Stimulated activated CD8-positive, alpha-beta memory T cell treated with anti-CD3 and anti-CD28 coated beads, Interleukin-2, amount 100 ng/mL, for 48 hours (primary cell): ENCODE data around the gene HNRNPC.

ENCODE experiments used
- DNase-seq, 2 donors: peaks; one replicate each; pipeline ENCODE4 v3.0.0-alpha.2; 2020; ENCODE audit warnings: low read depth in 2 of 2

The HNRNPC gene

DNA sequence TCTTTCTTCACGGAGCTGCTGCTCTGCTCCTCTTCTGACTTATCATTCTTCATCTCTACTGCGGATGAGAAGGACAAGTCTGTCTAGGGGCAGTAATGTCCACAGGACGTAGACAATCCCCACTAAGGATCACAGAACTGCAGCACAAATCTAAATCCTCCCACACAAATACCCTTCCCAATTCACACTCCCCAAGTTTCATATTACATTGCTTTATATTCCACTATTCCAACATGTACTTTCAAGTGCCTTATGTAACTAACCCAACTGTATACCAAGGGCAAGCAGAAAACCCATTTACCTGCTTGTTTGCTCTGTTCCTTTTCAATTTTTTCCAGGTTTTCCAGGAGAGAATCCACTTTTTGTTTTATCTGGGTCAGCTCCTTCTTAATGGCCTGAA, 57.7 kb downstream of the HNRNPC start:
- no peak for DNase-seq

DNA sequence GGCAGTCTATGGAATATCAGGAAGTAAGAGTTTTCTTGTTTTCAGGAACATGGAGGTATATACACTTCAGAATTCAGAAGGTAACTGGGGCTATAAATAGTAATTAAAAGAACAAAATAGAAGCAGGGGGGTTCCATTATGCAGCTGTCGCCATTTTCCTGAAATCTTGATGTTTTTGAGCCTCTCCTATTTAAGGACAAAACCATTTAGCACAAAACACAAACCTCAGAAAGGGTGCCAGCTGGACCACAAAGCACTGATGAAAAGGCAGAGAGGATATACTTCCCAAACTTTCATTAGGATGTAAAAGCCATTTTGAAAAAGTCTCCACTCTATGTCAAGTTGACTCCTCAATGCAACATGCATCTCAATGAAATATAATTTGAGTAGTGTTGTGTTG, 59.2 kb downstream of the HNRNPC start:
- DNase-seq, result no peak

DNA sequence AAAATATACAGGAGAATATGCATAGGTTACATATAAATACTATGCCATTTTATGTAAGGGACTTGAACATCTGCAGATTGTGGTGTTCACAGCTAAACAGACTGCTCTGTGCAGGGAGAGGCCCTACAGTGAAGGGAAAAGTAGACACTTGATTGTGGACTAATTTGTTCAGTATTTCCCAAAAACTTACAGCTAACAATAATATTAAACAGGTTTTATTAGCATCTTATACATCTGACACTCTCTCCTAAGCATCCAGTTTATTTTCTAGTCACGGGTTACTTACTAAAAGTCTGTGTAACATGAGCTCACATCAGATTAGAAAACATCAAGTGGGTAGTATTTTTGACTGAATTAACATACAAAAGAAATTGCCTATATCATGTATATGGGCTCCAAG, 60.1 kb downstream of the HNRNPC start:
- no peak for DNase-seq

DNA sequence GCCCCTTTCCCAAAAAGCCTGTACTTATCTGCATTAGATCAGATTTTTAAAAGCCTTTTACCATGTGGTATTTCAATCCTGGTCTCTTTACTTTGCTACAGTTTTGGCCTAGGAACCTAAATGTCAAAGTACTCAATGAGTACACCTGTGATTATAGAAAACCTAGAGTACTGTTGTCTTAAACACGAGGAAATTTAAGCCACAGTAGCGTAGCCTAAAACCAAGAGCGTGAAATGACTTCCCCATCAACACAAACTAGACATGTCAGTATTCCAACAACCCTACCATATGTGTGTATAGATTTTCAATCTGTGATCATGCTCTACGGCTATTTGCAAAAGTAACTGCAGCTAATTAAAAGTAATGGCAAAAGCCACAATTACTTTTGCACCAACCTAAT, 60.7 kb downstream of the HNRNPC start:
- DNase-seq, result no peak

DNA sequence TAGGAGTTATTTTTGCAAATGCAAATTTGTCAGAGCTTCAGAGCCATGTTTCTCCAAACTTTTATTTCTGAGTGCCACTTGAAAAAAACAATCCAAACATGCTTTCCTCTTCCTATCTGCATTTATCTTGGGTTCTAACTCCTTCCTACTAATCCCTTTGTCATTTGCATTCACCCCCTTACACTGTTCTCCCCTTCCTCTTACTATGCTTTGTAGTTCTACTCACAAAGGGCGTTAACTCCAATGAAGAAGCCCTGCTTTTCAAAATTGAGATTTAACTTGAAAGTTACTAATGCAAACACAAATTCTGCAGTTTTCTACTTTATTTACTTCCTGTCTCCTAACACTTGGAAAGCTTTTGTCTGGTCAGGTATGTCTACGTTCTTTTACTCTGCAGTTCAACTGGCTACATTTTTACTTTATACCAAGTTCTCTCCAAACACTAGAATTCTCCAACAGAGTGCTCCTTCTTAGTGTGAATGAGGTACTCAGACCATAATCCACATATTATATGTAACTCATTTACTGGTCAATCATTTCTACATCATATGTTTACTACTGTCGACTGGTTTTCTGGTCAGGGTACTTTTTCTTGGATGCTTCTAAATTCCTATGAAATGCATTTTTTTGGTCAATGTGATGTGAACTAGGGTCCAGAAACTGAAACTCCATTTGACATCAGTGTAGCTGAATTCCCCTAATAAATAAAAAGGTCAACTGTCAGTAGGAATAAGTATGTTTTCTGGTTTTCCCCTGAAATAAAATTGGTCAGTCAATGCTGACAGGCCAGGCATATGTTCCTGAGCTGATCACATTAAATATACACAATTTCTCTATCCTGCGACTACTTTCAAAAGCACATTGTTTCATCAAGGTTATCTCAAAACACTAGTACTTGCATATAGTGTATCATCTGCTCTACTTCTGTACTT, 62.2 kb downstream of the HNRNPC start:
- no peak for DNase-seq

DNA sequence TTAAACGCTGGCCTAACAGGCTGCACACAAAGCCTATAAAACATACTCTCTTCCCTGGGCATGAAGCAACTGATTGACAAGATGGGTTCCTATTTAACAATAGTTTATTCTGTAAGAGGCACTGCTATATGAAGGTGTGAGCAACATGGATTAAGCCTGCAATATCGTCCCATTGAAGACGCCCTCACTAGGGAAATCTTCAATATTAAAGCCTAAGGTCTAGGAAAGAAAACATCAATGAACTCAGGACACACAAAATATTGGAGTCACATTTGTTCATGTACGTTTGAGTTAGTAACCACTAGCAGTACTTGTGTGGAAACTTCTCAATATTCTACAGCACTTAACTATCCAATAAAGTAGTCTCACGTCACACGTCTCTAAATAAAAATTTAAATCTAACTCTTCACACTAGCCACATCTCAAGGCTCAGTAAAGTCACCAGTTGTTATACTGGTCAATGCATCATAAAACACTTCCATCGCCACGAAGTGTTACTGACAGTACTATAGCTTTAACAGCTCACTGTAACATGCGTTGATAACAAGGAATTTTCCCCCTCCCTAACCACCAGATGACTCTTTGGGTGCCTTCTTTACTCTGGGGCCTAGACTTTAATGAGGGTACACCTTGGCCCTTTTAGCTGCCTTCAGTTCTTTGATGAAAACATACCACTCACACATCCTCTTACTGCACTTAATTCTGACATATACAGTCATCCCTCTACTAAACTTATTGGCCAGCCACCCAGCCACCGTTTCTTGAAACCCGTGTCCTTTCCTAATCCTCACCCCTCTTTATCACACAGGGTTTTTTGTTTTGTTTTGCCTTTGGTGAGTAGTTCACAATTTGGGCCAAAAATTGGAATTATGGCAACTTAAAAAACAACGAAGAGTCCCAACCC, 63.3 kb downstream of the HNRNPC start:
- DNase-seq, result no peak

DNA sequence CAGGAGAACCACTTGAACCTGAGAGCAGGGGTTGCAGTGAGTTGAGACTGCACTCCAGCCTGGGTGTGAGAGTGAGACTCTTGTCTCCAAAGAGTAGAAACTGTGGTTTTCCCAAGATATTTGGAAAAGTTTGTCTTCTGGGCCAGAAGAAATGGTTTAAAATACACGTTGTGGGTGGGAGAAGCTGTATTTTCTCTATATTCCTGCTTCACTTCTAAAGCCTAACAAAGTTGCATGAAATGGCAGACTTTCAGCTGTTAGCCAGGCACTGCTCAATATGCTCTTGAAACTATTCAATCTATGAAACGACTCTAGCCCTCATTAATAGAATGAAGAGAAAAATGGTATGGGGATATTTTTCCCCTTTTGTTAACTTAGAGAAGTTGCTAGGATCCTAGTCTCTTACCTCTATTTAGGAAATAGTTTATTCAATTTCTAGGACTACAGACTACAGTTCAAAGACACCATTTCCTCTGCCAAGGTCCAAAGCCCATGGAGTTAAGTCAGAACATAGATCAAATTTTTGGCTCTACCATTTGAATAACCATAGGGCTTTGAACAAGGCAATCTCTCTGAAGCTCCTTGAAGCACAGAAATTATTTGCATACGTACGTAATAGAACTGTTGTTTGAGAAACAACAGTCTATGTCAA, 64.1 kb downstream of the HNRNPC start:
- DNase-seq, result no peak

DNA sequence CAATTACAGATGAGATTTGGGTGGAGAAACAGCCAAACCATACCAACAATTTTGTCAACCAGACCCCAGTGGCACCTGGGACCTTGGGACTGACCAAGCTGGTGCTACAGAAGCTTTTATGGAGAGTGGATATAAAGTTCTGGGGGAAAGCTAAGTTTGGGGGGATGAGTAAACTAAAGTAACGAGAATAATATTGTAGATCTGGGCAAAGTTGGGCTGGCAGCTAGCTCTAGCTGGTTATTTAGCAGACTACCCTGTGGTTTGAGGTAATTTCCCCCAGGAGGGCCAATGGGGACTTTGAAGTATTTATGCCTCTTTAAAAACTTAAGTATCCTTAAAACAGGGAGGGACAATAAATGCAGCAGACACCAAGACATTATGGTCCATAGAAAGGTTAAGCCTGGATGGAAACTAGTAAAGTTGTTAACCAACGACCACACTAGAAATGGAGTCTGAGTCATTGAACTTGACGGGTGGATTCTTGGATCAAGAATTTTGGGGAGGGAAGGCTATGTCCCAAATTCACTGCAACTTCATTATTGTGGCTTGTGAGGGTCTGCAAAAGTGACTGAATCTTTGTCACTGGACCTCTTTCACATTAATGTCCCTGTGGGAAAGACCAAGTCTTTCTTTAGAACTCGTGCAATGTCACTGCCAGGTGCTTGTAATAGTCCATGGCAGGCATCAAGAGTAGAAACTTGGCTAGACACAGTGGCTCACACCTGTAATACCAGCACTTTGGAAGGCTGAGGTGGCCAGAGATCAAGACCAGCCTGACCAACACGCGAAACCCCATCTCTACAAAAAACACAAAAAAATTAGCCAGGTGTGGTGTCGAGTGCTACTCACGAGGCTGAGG, 64.8 kb downstream of the HNRNPC start:
- no peak for DNase-seq

DNA sequence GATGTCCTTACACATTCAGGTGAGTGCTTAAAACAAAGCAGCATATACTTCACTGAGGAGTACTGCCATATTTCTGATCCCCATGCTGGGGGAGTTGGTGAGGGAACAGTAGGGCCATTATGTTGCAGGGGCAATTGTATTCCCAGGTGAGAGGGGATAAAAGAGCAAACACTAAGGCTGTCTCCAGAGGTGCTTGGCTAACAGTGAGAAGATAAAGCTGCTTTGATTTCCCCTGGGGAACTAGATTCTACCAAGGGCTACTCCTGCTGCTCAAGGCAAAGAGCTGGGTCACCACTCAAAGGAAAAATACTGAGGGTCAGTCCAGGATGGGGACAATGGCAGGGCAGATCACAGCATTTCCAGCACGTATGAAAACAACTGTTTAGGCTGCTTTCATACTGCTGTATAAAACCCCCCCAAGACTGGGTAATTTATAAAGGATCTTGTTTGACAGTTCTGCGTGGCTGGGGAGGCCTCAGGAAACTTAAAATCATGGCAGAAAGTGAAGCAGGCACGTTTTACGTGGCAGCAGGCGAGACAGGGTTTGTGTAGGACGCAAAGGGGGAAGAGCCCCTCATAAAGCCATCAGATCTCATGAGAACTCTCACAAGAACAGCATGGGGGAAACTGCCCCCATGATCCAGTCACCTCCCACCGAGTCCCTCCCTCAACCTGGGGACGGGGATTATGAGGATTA, 65.6 kb downstream of the HNRNPC start:
- no peak for DNase-seq

DNA sequence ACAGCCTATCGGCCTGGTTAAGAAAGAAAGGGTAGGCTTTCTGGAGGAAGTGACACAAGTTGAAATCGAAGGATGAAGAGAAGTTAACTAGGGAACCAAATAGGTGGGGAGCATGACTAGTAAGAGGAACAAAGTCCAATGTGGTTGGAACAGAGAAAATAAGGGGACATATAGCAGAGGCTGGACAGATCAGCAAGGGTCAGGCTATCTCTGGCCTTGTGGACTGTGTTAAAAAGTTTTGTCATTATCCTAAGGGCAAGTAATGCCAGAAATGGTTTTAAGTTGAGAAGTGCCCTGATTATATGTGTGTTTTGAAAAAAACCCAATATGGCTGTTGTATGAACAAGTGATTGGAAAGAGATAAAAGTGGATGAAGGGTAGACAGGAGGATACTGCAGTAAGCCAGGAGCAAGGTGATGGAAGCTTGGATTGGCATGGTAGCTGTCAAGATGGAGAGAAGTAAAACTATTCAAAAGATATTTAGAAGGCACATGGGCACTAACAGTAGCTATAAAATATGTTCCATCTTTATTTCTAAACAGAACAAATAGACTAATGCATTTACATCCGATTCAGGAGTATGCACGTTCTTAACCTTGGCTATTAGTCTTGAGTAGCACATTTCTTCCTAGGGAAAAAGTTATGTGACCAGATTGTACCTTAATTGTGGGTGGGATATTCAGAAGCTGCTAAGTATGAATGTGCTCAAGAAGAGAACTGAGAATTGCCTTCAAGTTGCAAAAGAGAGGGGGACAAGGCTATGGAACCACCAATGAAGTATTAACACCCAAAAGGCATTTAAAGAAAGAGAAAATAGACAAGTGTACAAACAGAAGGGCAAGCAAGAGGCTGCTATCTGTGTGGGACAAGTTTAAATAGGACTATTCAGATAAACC, 66.5 kb downstream of the HNRNPC start:
- DNase-seq, result no peak

DNA sequence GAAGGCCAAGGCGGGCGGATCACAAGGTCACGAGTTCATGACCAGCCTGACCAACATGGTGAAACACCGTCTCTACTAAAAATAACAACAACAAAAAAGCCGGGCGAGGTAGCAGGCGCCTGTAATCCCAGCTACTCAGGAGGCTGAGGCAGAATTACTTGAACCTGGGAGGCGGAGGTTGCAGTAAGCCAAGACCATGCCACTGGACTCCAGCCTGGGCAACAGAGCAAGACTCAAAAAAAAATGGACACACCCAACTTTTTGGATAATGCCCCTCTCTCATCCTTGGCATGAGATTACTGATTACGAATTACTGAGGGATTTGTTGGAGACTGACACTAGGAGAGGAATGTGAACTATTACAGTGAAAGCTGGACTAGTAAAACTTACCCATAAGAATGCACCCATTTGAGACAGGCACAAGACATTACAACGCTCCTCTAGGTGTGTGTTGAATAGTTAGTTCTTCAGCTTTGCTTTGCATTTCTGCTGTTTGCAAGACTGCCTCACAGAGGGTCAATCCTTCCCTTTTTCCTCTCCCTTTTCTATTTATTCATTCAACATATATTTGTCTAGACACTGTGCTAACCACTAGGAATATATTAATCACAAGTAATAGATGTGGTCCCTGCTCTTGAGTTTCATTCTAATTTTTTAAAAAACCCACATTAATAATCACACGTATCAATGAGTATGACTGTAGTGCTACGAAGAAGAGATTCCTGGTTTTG, 67.3 kb downstream of the HNRNPC start:
- no peak for DNase-seq

DNA sequence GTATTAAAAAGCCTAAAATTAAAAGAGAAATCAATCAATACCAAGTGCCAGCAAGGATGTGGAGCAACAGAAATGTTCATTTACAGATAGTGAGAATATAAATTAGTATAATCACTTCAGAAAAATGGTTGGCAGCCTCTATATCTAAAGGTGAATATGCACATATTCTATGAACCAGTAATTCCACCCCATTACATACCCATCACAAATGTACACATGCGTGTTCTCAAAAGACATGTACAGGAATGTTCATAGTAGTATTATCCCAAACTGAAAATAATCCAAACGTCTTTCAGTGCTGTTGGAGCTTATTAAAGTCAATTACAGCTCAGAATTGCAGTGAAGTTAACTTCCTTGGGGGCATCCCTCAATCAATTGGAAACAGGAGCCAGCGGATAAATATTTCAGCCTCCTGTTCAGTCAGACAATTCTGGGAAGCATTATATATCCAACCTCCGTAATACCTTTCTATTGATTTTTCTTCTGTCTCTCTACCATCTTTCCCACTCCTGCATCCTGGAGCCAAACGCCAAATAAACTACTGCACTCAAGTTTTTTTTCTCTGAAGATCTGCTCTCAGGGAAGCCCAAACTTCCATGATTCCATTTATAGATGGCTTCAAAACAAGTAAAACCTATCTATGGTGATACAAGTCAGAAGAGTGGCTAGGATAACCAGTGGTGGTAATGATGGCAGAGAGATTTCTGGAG, 68.3 kb downstream of the HNRNPC start:
- DNase-seq, result no peak

DNA sequence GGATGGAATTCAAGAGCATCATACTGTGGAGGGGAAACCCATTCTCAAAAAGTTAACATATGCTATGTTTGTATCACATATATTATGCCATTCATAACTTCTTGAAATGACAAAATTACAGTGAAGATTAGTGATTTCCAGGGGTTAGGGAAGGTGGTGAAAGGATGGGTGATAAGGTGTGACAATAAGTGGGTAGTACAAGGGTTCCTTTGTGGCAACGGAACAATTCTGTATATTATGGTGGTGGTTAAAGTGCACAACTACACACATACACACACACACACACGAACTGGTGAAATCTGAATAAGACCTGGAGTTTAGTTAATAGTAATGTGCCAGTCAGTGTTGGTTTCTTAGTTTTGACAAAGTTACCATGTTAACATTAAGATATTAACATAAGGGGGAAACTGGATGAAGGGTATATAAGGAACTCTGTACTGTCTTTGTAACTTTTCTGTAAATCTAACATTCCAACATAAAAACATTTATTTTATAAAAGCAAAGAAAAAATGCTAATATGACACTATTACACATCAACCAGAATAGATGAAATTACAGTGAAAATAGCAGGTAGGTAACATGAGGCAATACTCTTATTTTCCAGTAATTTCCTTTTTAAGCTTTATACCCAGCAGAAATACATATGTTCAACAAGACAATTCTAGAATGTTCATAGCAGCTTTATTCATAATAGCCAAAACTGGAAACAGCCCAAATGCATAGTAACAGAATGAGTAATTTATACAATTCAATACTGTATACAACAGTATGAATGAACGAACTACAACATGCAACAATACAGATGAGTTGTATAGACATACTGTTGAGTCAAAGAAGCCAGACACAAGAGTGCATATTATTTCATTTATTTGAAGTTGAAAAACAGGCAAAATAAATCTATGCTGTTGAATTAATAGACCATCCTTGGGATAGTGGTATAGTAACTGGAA, 69.4 kb downstream of the HNRNPC start:
- DNase-seq, result no peak

DNA sequence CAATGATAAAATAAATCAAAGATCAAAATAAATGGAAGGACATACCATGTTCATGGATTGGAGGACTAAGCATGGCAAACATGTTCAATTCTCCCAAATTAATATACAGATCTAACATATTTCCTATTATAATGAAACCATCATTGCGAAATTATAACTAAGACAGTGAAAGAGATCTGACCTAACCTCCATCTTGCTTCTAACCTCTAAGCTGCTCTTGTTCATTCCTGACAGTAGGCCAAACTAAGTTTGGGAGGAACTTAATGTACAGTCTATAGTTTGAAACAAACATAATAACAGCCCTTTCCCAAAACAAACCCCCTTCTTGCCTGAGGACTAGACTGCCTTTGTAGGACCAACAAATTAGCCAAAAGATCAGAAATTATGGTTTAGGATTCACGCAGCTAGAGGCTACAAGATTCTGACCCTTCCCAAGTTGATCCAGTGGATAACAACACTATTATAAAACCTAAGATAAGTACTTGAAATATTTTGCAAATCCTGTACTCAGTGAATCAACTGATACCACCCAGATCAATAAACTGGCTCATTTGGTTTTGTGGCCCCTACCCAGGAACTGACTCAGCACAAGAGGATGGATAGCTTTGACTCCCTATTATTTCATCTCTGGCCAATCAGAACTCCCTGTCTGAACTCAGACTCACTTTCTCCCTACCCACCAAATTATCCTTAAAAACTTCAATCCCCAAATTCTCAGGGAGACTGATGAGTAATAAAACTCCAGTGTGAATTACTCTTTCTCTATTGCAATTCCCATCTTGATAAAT, 71.6 kb downstream of the HNRNPC start:
- no peak for DNase-seq

DNA sequence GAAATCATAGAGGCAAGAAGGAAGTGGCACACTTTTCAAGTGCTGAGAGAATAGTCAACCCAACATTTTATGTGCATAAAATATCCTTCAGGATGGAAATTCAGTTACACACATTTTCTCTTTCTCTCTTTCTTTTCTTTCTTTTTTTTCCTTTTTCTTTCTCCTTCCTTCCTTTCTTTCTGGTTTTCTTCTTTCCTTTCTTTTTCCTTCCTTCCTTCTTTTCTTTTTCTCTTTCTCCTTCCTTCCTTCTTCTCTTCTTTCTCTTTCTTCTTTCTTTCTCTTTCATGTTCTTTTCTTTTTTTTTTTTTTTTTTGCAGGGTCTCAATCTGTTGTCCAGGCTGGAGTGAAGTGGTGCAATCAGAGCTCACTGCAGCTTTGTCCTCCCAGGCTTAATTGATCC, 74.6 kb downstream of the HNRNPC start:
- DNase-seq, result no peak

DNA sequence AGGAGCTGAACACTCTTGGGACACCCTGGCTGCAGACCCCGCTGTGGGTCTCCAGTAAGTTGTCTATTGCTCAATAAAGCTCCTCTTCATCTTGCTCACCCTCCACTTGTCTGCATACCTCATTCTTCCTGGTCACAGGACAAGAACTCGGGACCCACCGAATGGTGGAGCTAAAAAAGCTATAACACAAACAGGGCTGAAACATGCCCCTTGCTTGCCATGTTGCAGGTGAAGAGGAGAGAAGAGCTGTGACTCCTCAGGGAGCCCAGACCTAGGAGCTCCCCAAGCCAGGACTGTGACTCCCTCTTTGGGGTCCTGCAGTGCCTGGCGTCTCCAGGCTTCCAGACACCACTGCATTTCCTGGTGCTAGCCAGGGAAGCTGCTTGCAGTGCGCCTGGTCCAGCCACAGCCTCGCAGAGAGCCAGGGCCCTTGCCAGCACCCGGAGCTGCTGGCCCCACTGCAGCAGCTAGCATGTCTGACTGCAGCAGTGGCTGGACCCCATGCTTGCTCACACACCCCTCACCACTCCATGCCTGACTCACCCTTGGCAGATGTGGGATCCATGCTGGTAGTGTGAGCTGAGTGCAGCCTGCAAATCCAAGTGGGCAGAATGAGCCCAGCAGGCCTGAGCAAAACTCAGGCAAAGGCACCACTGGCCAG, 76.2 kb downstream of the HNRNPC start:
- DNase-seq, result no peak
